Spleen (tissue), 3 donors: ENCODE data around the gene GOLPH3.

ENCODE experiments used
- POLR2A ChIP-seq, 3 donors: fragments of 450-650 bp; IDR thresholded peaks; one replicate each; pipeline ENCODE4 v1.5.1; 2017; ENCODE audit warnings: antibody characterized with exemption in 3 of 3, mild to moderate bottlenecking in 1 of 3
- POLR2AphosphoS5 ChIP-seq, 3 donors: sonication (generic); formaldehyde crosslinking; IDR thresholded peaks; one replicate each; pipeline ENCODE4 v1.5.1; 2017; ENCODE audit warnings: antibody characterized with exemption in 3 of 3

- TF ChIP-seq POLR2AphosphoS5 (IDR thresholded peaks at IDR 0.05), result no peak
- no peak for TF ChIP-seq POLR2A (IDR thresholded peaks at IDR 0.05)
Observed at GRCh38 chr5:32123058-32123805, 50.9 kb downstream of the GOLPH3 start.
